ENCODE results near the gene ELOVL1. TPM values are rescaled to one million over a fixed set of nuclear protein-coding genes. Genes with fewer than 3 reads are reported as not detected.

ELOVL1 gene
- total RNA-seq, 1 experiment from 2014 or later = 21.6 TPM

GRCh38 chr1:43354471-43354870, 13.3 kb downstream of the ELOVL1 start:
- DNase-seq = no peak
- H2BK15ac ChIP-seq (ENCODE audit: low read depth, low read length) = no peak overlapping the region
- H3K4me1 ChIP-seq (ENCODE audit: insufficient read depth, low read length) = peaks cover 5% of the 10 kb centered on the region
- H2BK120ac ChIP-seq (ENCODE audit: low read depth, low read length, poor library complexity, severe bottlenecking) = no peak overlapping the region
- Mint-ChIP-seq H3K36me3 (ENCODE audit: insufficient read depth in 1 of 3, low read depth in 3 of 3) (peaks cover 2 to 14% (median 5%) of the 10 kb centered on the region in 3 experiments; a peak in 3 of 7 replicates), H3K27ac (no peak overlapping the region), H3K9me3 (no peaks in the 10 kb centered on the region; a peak in 2 of 5 replicates), H3K27me3 (ENCODE audit: low read depth) (no peaks in the 10 kb centered on the region; the same call in 1 of the 2 replicates), H3K4me1 (peaks cover 15 to 26% of the 10 kb centered on the region in 2 experiments), H3K4me3 (no peak overlapping the region)
- H3K14ac ChIP-seq (ENCODE audit: insufficient read depth, low read length) = no peak overlapping the region
- no peak overlapping the region for H4K5ac ChIP-seq (ENCODE audit: insufficient read length, low read depth, low read length)
- H3K23ac ChIP-seq (ENCODE audit: insufficient read length, low read depth, low read length) = no peak overlapping the region
- H3K4ac ChIP-seq (ENCODE audit: low read depth, low read length) = no peak overlapping the region
- no peak overlapping the region for H3K9ac ChIP-seq (ENCODE audit: extremely low read depth, insufficient read length, low read length)
- no peaks in the 10 kb centered on the region for H4K20me1 ChIP-seq (ENCODE audit: control insufficient read depth, insufficient read depth, insufficient read length)
- peaks cover 3% of the 10 kb centered on the region; the same call in 1 of the 2 replicates for H3K79me2 ChIP-seq (ENCODE audit: insufficient read depth, low read length)
- no peaks in the 10 kb centered on the region for H3K9me3 ChIP-seq (ENCODE audit: control insufficient read depth, low read depth, low read length)
- H3K56ac ChIP-seq (ENCODE audit: insufficient read length, low read depth, low read length) = no peak overlapping the region
- no peaks in the 10 kb centered on the region for H3K79me1 ChIP-seq (ENCODE audit: insufficient read depth, low read depth, low read length, poor library complexity, severe bottlenecking)
- no peak overlapping the region for H4K91ac ChIP-seq (ENCODE audit: insufficient read length, low read depth, low read length)
- no peak overlapping the region for H3T11ph ChIP-seq (ENCODE audit: low read length)
- WGBS (ENCODE audit: extremely low coverage, insufficient read length, low lambda C conversion rate) = no CpG with 5 or more reads among the region's 2 CpGs
- no peak for TF ChIP-seq CTCF (conservative IDR thresholded peaks at IDR 0.05)
- no peak overlapping the region for H2BK12ac ChIP-seq (ENCODE audit: insufficient read length, low read depth, low read length)
- no peak overlapping the region for H2AFZ ChIP-seq (ENCODE audit: low read length)
- no peak overlapping the region for H3K27ac ChIP-seq (ENCODE audit: insufficient read length, low read depth, low read length)
- H3K4me2 ChIP-seq (ENCODE audit: insufficient read depth, insufficient read length, low read length) = no peak overlapping the region
- H4K8ac ChIP-seq (replicated peaks; ENCODE audit: insufficient read length, low read depth, low read length) = no peak overlapping the region
- no peak overlapping the region for H2AK5ac ChIP-seq (ENCODE audit: insufficient read length, low read length)
- H3K27me3 ChIP-seq (ENCODE audit: insufficient read depth, low read length) = no peaks in the 10 kb centered on the region
- no peak overlapping the region for H2BK20ac ChIP-seq (ENCODE audit: low read depth, low read length, poor library complexity, severe bottlenecking)
- H3K23me2 ChIP-seq (ENCODE audit: insufficient read length, low read depth, low read length, poor library complexity, severe bottlenecking) = peaks cover 4% of the 10 kb centered on the region
- H3K18ac ChIP-seq (ENCODE audit: insufficient read length, low read depth, low read length) = no peak overlapping the region
- H2BK5ac ChIP-seq (ENCODE audit: insufficient read length, low read length) = no peak overlapping the region
